ENCODE measurements around the gene TLR5.

- TF ChIP-seq, protein P1, sequence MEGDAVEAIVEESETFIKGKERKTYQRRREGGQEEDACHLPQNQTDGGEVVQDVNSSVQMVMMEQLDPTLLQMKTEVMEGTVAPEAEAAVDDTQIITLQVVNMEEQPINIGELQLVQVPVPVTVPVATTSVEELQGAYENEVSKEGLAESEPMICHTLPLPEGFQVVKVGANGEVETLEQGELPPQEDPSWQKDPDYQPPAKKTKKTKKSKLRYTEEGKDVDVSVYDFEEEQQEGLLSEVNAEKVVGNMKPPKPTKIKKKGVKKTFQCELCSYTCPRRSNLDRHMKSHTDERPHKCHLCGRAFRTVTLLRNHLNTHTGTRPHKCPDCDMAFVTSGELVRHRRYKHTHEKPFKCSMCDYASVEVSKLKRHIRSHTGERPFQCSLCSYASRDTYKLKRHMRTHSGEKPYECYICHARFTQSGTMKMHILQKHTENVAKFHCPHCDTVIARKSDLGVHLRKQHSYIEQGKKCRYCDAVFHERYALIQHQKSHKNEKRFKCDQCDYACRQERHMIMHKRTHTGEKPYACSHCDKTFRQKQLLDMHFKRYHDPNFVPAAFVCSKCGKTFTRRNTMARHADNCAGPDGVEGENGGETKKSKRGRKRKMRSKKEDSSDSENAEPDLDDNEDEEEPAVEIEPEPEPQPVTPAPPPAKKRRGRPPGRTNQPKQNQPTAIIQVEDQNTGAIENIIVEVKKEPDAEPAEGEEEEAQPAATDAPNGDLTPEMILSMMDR (IDR thresholded peaks at IDR 0.05), result no peak
- no peak for TF ChIP-seq EP300 (IDR thresholded peaks at IDR 0.05)
Observed at GRCh38 chr1:223183268-223183862, 40.3 kb upstream of the TLR5 start.

Measured in upper lobe of left lung (tissue), 4 donors.